Mucosa of rectum (tissue), 2 donors: ENCODE measurements around the gene GALNT1.

Experiments
- H3K27ac ChIP-seq, 2 donors: one replicate each; pipeline ENCODE4 v1.7.0; 2013; ENCODE audit warnings: inconsistent platforms in 2 of 2, low read depth in 2 of 2, low read length in 2 of 2
- H3K27me3 ChIP-seq, 2 donors: one replicate each; pipeline ENCODE4 v1.7.0; 2013; ENCODE audit warnings: low read length in 2 of 2; ENCODE audit not compliant: control insufficient read depth in 2 of 2, insufficient read depth in 2 of 2
- H3K36me3 ChIP-seq, 2 donors: one replicate each; pipeline ENCODE4 v1.7.0; 2013; ENCODE audit warnings: low read length in 2 of 2; ENCODE audit not compliant: control insufficient read depth in 2 of 2, insufficient read depth in 2 of 2
- H3K4me1 ChIP-seq, 2 donors: one replicate each; pipeline ENCODE4 v1.7.0; 2013; ENCODE audit warnings: low read length in 2 of 2, mild to moderate bottlenecking in 1 of 2; ENCODE audit not compliant: control insufficient read depth in 2 of 2, insufficient read depth in 2 of 2
- H3K4me3 ChIP-seq, 2 donors: one replicate each; pipeline ENCODE4 v1.7.0; 2013; ENCODE audit warnings: low read length in 2 of 2
- H3K9ac ChIP-seq, 2 donors: one replicate each; pipeline ENCODE4 v1.7.0; 2013; ENCODE audit warnings: low read length in 2 of 2, low read depth in 1 of 2, mild to moderate bottlenecking in 1 of 2
- H3K9me3 ChIP-seq, 2 donors: one replicate each; pipeline ENCODE4 v1.7.0; 2013; ENCODE audit warnings: low read length in 2 of 2; ENCODE audit not compliant: control insufficient read depth in 2 of 2
- donor health status: healthy.
- donor health status: Normal muscosa, but diverticular disease.

GALNT1 gene

GRCh38 chr18:35739778-35740177 lies 158.2 kb downstream of the GALNT1 start:
- Histone ChIP-seq H3K4me3 (no peak overlapping the region), H3K4me1 (no peaks in the 10 kb centered on the region), H3K9ac (no peak overlapping the region), H3K36me3 (no peaks in the 10 kb centered on the region), H3K27ac (no peak overlapping the region), H3K27me3 (no peaks in the 10 kb centered on the region), H3K9me3 (no peaks in the 10 kb centered on the region)

GRCh38 chr18:35740656-35741055 lies 159.1 kb downstream of the GALNT1 start:
- Histone ChIP-seq H3K27me3 (no peaks in the 10 kb centered on the region), H3K27ac (no peak overlapping the region), H3K4me1 (peaks cover 0 to 7% of the 10 kb centered on the region in 2 donors), H3K4me3 (no peak overlapping the region), H3K36me3 (no peaks in the 10 kb centered on the region), H3K9me3 (no peaks in the 10 kb centered on the region), H3K9ac (no peak overlapping the region)

- Histone ChIP-seq H3K27ac (no peak overlapping the region), H3K4me3 (no peak overlapping the region), H3K27me3 (no peaks in the 10 kb centered on the region)
Observed at GRCh38 chr18:35743916-35744315, 162.4 kb downstream of the GALNT1 start.

GRCh38 chr18:35745814-35746213 lies 164.3 kb downstream of the GALNT1 start:
- Histone ChIP-seq H3K36me3 (no peaks in the 10 kb centered on the region), H3K4me3 (no peak overlapping the region), H3K9me3 (no peaks in the 10 kb centered on the region), H3K9ac (no peak overlapping the region), H3K27ac (no peak overlapping the region), H3K27me3 (no peaks in the 10 kb centered on the region), H3K4me1 (peaks cover 0 to 7% of the 10 kb centered on the region in 2 donors)

More at GRCh38 chr18:35743916-35744315, 162.4 kb downstream of the GALNT1 start:
- Histone ChIP-seq H3K9me3 (no peaks in the 10 kb centered on the region), H3K9ac (no peak overlapping the region), H3K4me1 (peaks cover 0 to 7% of the 10 kb centered on the region in 2 donors), H3K36me3 (no peaks in the 10 kb centered on the region)

GRCh38 chr18:35746826-35747339 lies 165.3 kb downstream of the GALNT1 start:
- Histone ChIP-seq H3K9me3 (no peaks in the 10 kb centered on the region), H3K27ac (no peak overlapping the region), H3K27me3 (no peaks in the 10 kb centered on the region), H3K9ac (no peak overlapping the region), H3K4me1 (peaks cover 0 to 7% of the 10 kb centered on the region in 2 donors), H3K36me3 (no peaks in the 10 kb centered on the region), H3K4me3 (no peak overlapping the region)

- Histone ChIP-seq H3K27me3 (no peaks in the 10 kb centered on the region), H3K27ac (no peak overlapping the region), H3K4me1 (peaks cover 0 to 7% of the 10 kb centered on the region in 2 donors)
Observed at GRCh38 chr18:35747894-35748472, 166.4 kb downstream of the GALNT1 start.

GRCh38 chr18:35749701-35750100 lies 168.2 kb downstream of the GALNT1 start:
- no peaks in the 10 kb centered on the region for H3K9me3 ChIP-seq
- H3K27ac ChIP-seq: no peak overlapping the region
- H3K9ac ChIP-seq: no peak overlapping the region
- H3K4me1 ChIP-seq: peaks cover 0 to 7% of the 10 kb centered on the region in 2 donors
- no peak overlapping the region for H3K4me3 ChIP-seq
- no peaks in the 10 kb centered on the region for H3K36me3 ChIP-seq
- H3K27me3 ChIP-seq: peaks cover 0 to 4% of the 10 kb centered on the region in 2 donors

More at GRCh38 chr18:35747894-35748472, 166.4 kb downstream of the GALNT1 start:
- no peak overlapping the region for H3K4me3 ChIP-seq
- no peak overlapping the region for H3K9ac ChIP-seq
- H3K9me3 ChIP-seq: no peaks in the 10 kb centered on the region
- H3K36me3 ChIP-seq: no peaks in the 10 kb centered on the region

GRCh38 chr18:35750929-35751328 lies 169.4 kb downstream of the GALNT1 start:
- H3K4me1 ChIP-seq: no peaks in the 10 kb centered on the region
- H3K27ac ChIP-seq: no peak overlapping the region
- H3K9me3 ChIP-seq: no peaks in the 10 kb centered on the region
- H3K4me3 ChIP-seq: no peak overlapping the region
- no peaks in the 10 kb centered on the region for H3K36me3 ChIP-seq
- H3K9ac ChIP-seq: no peak overlapping the region
- H3K27me3 ChIP-seq: peaks cover 0 to 4% of the 10 kb centered on the region in 2 donors

GRCh38 chr18:35753306-35753910 lies 171.9 kb downstream of the GALNT1 start:
- Histone ChIP-seq H3K4me3 (no peak overlapping the region), H3K27ac (no peak overlapping the region), H3K27me3 (peaks cover 0 to 4% of the 10 kb centered on the region in 2 donors), H3K9me3 (no peaks in the 10 kb centered on the region), H3K36me3 (no peaks in the 10 kb centered on the region), H3K4me1 (no peaks in the 10 kb centered on the region), H3K9ac (no peak overlapping the region)

GRCh38 chr18:35754464-35754863 lies 172.9 kb downstream of the GALNT1 start:
- Histone ChIP-seq H3K4me3 (no peak overlapping the region), H3K36me3 (no peaks in the 10 kb centered on the region), H3K27me3 (peaks cover 0 to 4% of the 10 kb centered on the region in 2 donors), H3K9me3 (no peaks in the 10 kb centered on the region), H3K4me1 (no peaks in the 10 kb centered on the region), H3K9ac (no peak overlapping the region), H3K27ac (no peak overlapping the region)
